Measurements from ENCODE around the gene CLRN1.

The CLRN1 gene

GRCh38 chr3:150975086-150975991 lies 2.8 kb upstream of the CLRN1 start:
- DNase-seq, result no peak

GRCh38 chr3:150970665-150971324 lies 1.7 kb downstream of the CLRN1 start:
- DNase-seq, result no peak

- DNase-seq, result no peak
Measured at GRCh38 chr3:150968341-150969035, 4.0 kb downstream of the CLRN1 start.

- DNase-seq, result no peak
Measured at GRCh38 chr3:150965436-150965835, 7.1 kb downstream of the CLRN1 start.

- no peak for DNase-seq
Measured at GRCh38 chr3:150961949-150962348, 10.6 kb downstream of the CLRN1 start.

GRCh38 chr3:150960708-150961684 lies 11.5 kb downstream of the CLRN1 start:
- DNase-seq, result no peak

- DNase-seq, result no peak
Measured at GRCh38 chr3:150958683-150959082, 13.8 kb downstream of the CLRN1 start.

GRCh38 chr3:150956376-150956775 lies 16.2 kb downstream of the CLRN1 start:
- DNase-seq, result no peak

- DNase-seq, result no peak
Measured at GRCh38 chr3:150951923-150952322, 20.6 kb downstream of the CLRN1 start.

GRCh38 chr3:150945226-150946032 lies 27.1 kb downstream of the CLRN1 start:
- DNase-seq, result no peak

- DNase-seq, result no peak
Measured at GRCh38 chr3:150942221-150942620, 30.3 kb downstream of the CLRN1 start.

- no peak for DNase-seq
Measured at GRCh38 chr3:150936693-150937092, 35.8 kb downstream of the CLRN1 start.

- no peak for DNase-seq
Measured at GRCh38 chr3:150933473-150933995, 39.0 kb downstream of the CLRN1 start.

- no peak for DNase-seq
Measured at GRCh38 chr3:150931745-150932144, 40.8 kb downstream of the CLRN1 start.

GRCh38 chr3:150930839-150931238 lies 41.7 kb downstream of the CLRN1 start:
- DNase-seq, result no peak

GRCh38 chr3:150928234-150928633 lies 44.3 kb downstream of the CLRN1 start:
- no peak for DNase-seq

- DNase-seq, result no peak
Measured at GRCh38 chr3:150926328-150926727, 46.2 kb downstream of the CLRN1 start.

GRCh38 chr3:150925751-150926201 lies 46.8 kb downstream of the CLRN1 start:
- peak; percentile 33 for DNase-seq

GRCh38 chr3:150922611-150923010 lies 49.9 kb downstream of the CLRN1 start:
- no peak for DNase-seq

GRCh38 chr3:150921209-150921608 lies 51.3 kb downstream of the CLRN1 start:
- no peak for DNase-seq

- DNase-seq, result no peak
Measured at GRCh38 chr3:150920236-150920635, 52.3 kb downstream of the CLRN1 start.
